K562 (cell line): ENCODE measurements around the gene INKA2. TPM values are rescaled to one million over a fixed set of nuclear protein-coding genes. Genes with fewer than 3 reads are reported as not detected.

Source experiments
- CREB1 ChIP-seq, 2 experiments: sonication (generic) in 1 of 2; formaldehyde crosslinking in 1 of 2; IDR thresholded peaks; 2 replicates each; pipeline versions ENCODE4 v1.6.1 to v1.8.0; 2012 to 2022; ENCODE audit warnings: inconsistent platforms in 1 of 2, mild to moderate bottlenecking in 1 of 2, missing genetic modification reagents in 1 of 2, moderate library complexity in 1 of 2
- EHMT2 ChIP-seq: fragments of 450-650 bp; IDR thresholded peaks from 2 replicates; pipeline ENCODE4 v1.6.1; 2018; ENCODE audit warnings: antibody characterized with exemption
- FOXP1 ChIP-seq: sonication (generic); formaldehyde crosslinking; IDR thresholded peaks from 2 replicates; pipeline ENCODE4 v1.8.0; 2022; ENCODE audit warnings: mild to moderate bottlenecking, missing genetic modification reagents
- FUS ChIP-seq: fragments of 200-400 bp; formaldehyde crosslinking; optimal IDR thresholded peaks from 2 replicates; pipeline ENCODE3; 2017; ENCODE audit warnings: low read depth, low read length
- HDAC2 ChIP-seq: fragments of 450-650 bp; IDR thresholded peaks from 2 replicates; pipeline ENCODE4 v1.6.1; 2016; ENCODE audit warnings: mild to moderate bottlenecking
- JUND ChIP-seq, 2 experiments: IDR thresholded peaks; 2 replicates in 1 of 2; 3 replicates in 1 of 2; pipeline ENCODE4 v1.6.1; 2011; ENCODE audit warnings: borderline replicate concordance in 2 of 2, low read depth in 2 of 2, low read length in 2 of 2, improper control_type of control experiment in 1 of 2, missing biosample characterization in 1 of 2, missing genetic modification characterization in 1 of 2, missing genetic modification reagents in 1 of 2
- MCM7 ChIP-seq, 2 experiments: fragments of 450-650 bp; IDR thresholded peaks; 2 replicates each; pipeline ENCODE4 v1.6.1; 2016 to 2018
- MYC ChIP-seq, 2 experiments: fragments of 250-450 bp in 1 of 2; sonication (Bioruptor Pico) in 1 of 2; IDR thresholded peaks; 2 replicates each; pipeline versions ENCODE4 v1.5.1 to v1.6.1; 2012 to 2021; ENCODE audit warnings: low read depth in 2 of 2, borderline replicate concordance in 1 of 2, improper control_type of control experiment in 1 of 2, low read length in 1 of 2, mild to moderate bottlenecking in 1 of 2, moderate library complexity in 1 of 2
- NCOR1 ChIP-seq: fragments of 450-650 bp; IDR thresholded peaks from 2 replicates; pipeline ENCODE4 v1.6.1; 2016; ENCODE audit warnings: mild to moderate bottlenecking, moderate library complexity
- NR4A1 ChIP-seq, 2 experiments: fragments of 250-450 bp in 1 of 2; fragments of 450-650 bp in 1 of 2; sonication (Bioruptor Pico) in 1 of 2; IDR thresholded peaks; 2 replicates each; pipeline versions ENCODE4 v1.4.0 to v1.6.1; 2016 to 2020; ENCODE audit warnings: mild to moderate bottlenecking in 2 of 2, missing compliant biosample characterization in 1 of 2, missing genetic modification characterization in 1 of 2, moderate library complexity in 1 of 2
- PHB ChIP-seq: fragments of 250-450 bp; sonication (Bioruptor Pico); IDR thresholded peaks from 2 replicates; pipeline ENCODE4 v1.5.0; 2021
- PHB2 ChIP-seq: fragments of 450-650 bp; IDR thresholded peaks from 2 replicates; pipeline ENCODE4 v1.6.1; 2017; ENCODE audit warnings: low read depth
- POLR2AphosphoS2 ChIP-seq: IDR thresholded peaks from 2 replicates; pipeline ENCODE4 v1.6.1; 2012; ENCODE audit warnings: low read length, improper control_type of control experiment
- POLR2G ChIP-seq: fragments of 200-400 bp; formaldehyde crosslinking; IDR thresholded peaks from 2 replicates; pipeline ENCODE4 v1.6.1; 2017; ENCODE audit warnings: low read depth, mild to moderate bottlenecking, antibody characterized with exemption, low read length, moderate library complexity
- RAD21 ChIP-seq, 2 experiments: fragments of 250-450 bp in 1 of 2; fragments of 450-650 bp in 1 of 2; sonication (Bioruptor Pico) in 1 of 2; formaldehyde crosslinking in 1 of 2; IDR thresholded peaks in 1 of 2; conservative IDR thresholded peaks in 1 of 2; 2 replicates each; pipeline versions ENCODE4 v1.4.0 to v1.8.0; 2020 to 2022; ENCODE audit warnings: mild to moderate bottlenecking in 2 of 2, moderate library complexity in 1 of 2
- TAF1 ChIP-seq: IDR thresholded peaks from 2 replicates; pipeline ENCODE4 v1.6.1; 2011; ENCODE audit warnings: mild to moderate bottlenecking, low read length, moderate library complexity; ENCODE audit not compliant: insufficient read depth, control insufficient read depth, severe bottlenecking; ENCODE audit errors: extremely low read depth
- U2AF1 ChIP-seq: fragments of 200-400 bp; formaldehyde crosslinking; optimal IDR thresholded peaks from 2 replicates; pipeline ENCODE3; 2017; ENCODE audit warnings: mild to moderate bottlenecking, low read depth, low read length, moderate library complexity
- polyA plus RNA-seq, 8 experiments: library from polyadenylated mRNA; depleted of rRNA in 4 of 8; stranded (reverse) in 5 of 8; unstranded in 3 of 8; fragments of >200 nt; fragmentation: Nextera tagmentation in 2 of 8; fragmentation: Illumina TruSeq in 1 of 8; extraction: Ambion mirVana in 2 of 8; extraction: Trizol in 1 of 8; gene quantifications; 2 replicates each; pipeline versions ENCODE4 v1.2.1 to v1.2.3, GENCODE V29; 2011 to 2014; ENCODE audit warnings: inconsistent platforms in 1 of 8, missing spikeins in 1 of 8
- total RNA-seq, 7 experiments: library from RNA; depleted of rRNA in 6 of 7; stranded (reverse); fragments of >200 nt in 6 of 7; fragmentation: Illumina TruSeq in 2 of 7; extraction: Trizol in 2 of 7; gene quantifications; 2 replicates each; pipeline versions ENCODE4 v1.2.1 to v1.2.3, GENCODE V29; 2011 to 2021; ENCODE audit warnings: low replicate concordance in 1 of 7
- TF ChIP-seq, protein P1 (sequence below): sonication (generic); formaldehyde crosslinking; IDR thresholded peaks from 2 replicates; pipeline ENCODE4 v1.8.0; 2022; ENCODE audit warnings: mild to moderate bottlenecking, missing genetic modification reagents
- TF ChIP-seq, protein P2 (sequence below): sonication (generic); formaldehyde crosslinking; IDR thresholded peaks from 2 replicates; pipeline ENCODE4 v1.8.0; 2022; ENCODE audit warnings: mild to moderate bottlenecking, missing genetic modification reagents
- TF ChIP-seq, protein P3 (sequence below): sonication (generic); formaldehyde crosslinking; IDR thresholded peaks from 2 replicates; pipeline ENCODE4 v1.5.0; 2020; ENCODE audit warnings: missing genetic modification reagents

The INKA2 gene
- total and polyA plus RNA-seq, 9 of the 15 experiments (the other 6 are each of a cell fraction or from before 2014, with no cell fraction given), result 0.04 to 1.4 (median 0.26) TPM; not detected in 1

DNA sequence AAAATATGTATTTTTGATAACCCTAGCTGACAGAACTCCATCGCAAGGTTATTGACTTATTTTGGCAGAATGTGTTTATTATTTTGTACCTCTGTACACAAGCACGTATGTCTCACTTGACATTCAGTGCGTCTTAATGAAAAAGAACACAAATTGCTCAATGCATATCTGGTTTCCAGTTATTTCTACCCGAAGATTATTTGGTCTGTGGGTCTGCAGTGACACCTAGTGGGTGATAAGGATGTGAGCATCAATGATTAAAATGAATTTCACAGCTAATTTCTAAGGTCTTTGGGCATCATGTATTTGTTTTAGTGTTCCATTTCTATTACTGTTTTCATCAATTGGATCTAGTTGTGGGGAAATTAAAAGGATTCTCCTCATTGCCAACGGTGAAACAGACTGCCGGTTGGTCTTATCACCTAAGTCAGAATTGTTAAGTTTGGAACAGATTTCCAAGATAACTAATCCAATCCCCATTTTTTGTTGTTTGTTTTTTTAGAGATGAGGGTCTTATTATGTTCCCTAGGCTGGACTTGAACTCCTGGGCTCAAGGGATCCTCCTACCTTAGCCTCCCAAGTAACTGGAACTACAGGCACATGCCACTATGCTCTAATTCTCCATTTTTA, 30.4 kb upstream of the INKA2 start (continued):
- no peak for TF ChIP-seq POLR2G
- TF ChIP-seq PHB2, result no peak
- peak; percentile 17; the same call in 1 of the 2 replicates for TF ChIP-seq NCOR1
- TF ChIP-seq, protein P1, sequence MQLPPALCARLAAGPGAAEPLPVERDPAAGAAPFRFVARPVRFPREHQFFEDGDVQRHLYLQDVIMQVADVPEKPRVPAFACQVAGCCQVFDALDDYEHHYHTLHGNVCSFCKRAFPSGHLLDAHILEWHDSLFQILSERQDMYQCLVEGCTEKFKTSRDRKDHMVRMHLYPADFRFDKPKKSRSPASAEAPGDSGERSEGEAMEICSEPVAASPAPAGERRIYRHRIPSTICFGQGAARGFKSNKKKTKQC, result no peak
- no peak for TF ChIP-seq FUS
- TF ChIP-seq, protein P2, sequence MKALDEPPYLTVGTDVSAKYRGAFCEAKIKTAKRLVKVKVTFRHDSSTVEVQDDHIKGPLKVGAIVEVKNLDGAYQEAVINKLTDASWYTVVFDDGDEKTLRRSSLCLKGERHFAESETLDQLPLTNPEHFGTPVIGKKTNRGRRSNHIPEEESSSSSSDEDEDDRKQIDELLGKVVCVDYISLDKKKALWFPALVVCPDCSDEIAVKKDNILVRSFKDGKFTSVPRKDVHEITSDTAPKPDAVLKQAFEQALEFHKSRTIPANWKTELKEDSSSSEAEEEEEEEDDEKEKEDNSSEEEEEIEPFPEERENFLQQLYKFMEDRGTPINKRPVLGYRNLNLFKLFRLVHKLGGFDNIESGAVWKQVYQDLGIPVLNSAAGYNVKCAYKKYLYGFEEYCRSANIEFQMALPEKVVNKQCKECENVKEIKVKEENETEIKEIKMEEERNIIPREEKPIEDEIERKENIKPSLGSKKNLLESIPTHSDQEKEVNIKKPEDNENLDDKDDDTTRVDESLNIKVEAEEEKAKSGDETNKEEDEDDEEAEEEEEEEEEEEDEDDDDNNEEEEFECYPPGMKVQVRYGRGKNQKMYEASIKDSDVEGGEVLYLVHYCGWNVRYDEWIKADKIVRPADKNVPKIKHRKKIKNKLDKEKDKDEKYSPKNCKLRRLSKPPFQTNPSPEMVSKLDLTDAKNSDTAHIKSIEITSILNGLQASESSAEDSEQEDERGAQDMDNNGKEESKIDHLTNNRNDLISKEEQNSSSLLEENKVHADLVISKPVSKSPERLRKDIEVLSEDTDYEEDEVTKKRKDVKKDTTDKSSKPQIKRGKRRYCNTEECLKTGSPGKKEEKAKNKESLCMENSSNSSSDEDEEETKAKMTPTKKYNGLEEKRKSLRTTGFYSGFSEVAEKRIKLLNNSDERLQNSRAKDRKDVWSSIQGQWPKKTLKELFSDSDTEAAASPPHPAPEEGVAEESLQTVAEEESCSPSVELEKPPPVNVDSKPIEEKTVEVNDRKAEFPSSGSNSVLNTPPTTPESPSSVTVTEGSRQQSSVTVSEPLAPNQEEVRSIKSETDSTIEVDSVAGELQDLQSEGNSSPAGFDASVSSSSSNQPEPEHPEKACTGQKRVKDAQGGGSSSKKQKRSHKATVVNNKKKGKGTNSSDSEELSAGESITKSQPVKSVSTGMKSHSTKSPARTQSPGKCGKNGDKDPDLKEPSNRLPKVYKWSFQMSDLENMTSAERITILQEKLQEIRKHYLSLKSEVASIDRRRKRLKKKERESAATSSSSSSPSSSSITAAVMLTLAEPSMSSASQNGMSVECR (CRISPR knock-in tag), result no peak
- TF ChIP-seq PHB (CRISPR knock-in tag), result no peak
- no peak for TF ChIP-seq EHMT2
- TF ChIP-seq CREB1 (IDR thresholded peaks at IDR 0.05), result no peak
- TF ChIP-seq CREB1 (CRISPR knock-in tag; IDR thresholded peaks at IDR 0.05), result no peak
- TF ChIP-seq POLR2AphosphoS2, result peak; percentile 83
- peak; percentile 94 to 95 for TF ChIP-seq RAD21 (CRISPR knock-in tag; conservative IDR thresholded peaks at IDR 0.05 in 1 of 2, IDR thresholded peaks at IDR 0.05 in 1 of 2)
- TF ChIP-seq TAF1, result no peak
- no peak for TF ChIP-seq U2AF1
- TF ChIP-seq, protein P3, sequence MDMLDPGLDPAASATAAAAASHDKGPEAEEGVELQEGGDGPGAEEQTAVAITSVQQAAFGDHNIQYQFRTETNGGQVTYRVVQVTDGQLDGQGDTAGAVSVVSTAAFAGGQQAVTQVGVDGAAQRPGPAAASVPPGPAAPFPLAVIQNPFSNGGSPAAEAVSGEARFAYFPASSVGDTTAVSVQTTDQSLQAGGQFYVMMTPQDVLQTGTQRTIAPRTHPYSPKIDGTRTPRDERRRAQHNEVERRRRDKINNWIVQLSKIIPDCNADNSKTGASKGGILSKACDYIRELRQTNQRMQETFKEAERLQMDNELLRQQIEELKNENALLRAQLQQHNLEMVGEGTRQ, result no peak
- TF ChIP-seq MYC (IDR thresholded peaks at IDR 0.05; ENCODE audit: low read depth, low read length), result no peak
- TF ChIP-seq MYC (CRISPR knock-in tag; IDR thresholded peaks at IDR 0.05; ENCODE audit: borderline replicate concordance, low read depth), result no peak
- no peak for TF ChIP-seq NR4A1 (CRISPR knock-in tag; IDR thresholded peaks at IDR 0.05)
- TF ChIP-seq NR4A1 (tag; IDR thresholded peaks at IDR 0.05), result no peak
- no peak for TF ChIP-seq HDAC2
- TF ChIP-seq JUND (IDR thresholded peaks at IDR 0.05; ENCODE audit: borderline replicate concordance, low read depth, low read length), result 0 out of 2 replicates have a peak, but pooled peaks have one; percentile 13
- no peak for TF ChIP-seq JUND (tag; IDR thresholded peaks at IDR 0.05; ENCODE audit: borderline replicate concordance, low read depth, low read length)
- no peak for TF ChIP-seq FOXP1 (CRISPR knock-in tag)
- no peak for TF ChIP-seq MCM7 (IDR thresholded peaks at IDR 0.05)
